HS-5 (cell line): ENCODE measurements around the gene PSAP.

ENCODE experiments used
- DNase-seq: peaks from one replicate; pipeline ENCODE4 v3.0.0-alpha.2; 2012; ENCODE audit warnings: low read depth

PSAP gene

GRCh38 chr10:71825217-71825616 is 25.8 kb downstream of the PSAP start:
- no peak for DNase-seq

DNA sequence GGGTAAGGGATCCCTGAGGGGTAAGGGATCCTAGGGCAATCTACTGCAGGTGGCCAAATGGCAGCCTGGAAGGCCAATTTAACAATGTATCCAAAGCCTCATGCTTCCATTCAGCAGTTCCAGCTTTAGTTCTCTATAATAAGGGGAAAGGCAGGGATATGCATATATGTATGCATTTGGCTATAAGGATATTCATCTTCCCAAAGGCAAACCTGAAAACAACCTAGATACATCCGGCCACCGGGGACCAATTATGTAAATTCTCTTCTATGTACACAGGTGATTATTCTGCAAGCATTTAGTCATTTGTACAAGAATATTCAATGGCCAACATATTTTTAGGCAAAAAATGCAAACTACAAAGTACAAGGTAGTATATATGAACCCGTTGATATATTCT is 26.7 kb downstream of the PSAP start:
- no peak for DNase-seq

- no peak for DNase-seq
These were observed 27.7 kb downstream of the PSAP start for GRCh38 chr10:71823356-71823755.

- no peak for DNase-seq
These were observed 28.9 kb downstream of the PSAP start for GRCh38 chr10:71821909-71822763.

DNA sequence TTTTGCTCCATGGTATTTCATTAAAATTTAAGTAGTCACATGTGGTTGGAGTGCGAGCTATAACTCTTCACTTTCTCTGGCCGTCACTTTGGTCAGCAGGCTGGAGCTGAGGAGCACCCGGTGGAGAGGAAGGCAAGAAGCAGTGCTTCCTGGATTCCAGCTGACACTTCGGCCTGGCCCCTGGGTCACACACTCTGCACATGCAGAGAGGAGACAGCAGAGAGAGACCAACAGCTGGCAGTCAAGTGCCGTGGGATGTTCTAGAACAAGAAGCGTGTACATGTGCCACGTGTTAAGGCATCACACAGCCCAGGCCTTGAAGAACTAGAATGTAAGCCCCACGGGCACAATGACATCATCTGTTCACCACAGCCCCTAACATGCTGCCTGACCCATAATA is 30.1 kb downstream of the PSAP start:
- no peak for DNase-seq

GRCh38 chr10:71819985-71820384 is 31.1 kb downstream of the PSAP start:
- no peak for DNase-seq

GRCh38 chr10:71819441-71819861 is 31.6 kb downstream of the PSAP start:
- no peak for DNase-seq

DNA sequence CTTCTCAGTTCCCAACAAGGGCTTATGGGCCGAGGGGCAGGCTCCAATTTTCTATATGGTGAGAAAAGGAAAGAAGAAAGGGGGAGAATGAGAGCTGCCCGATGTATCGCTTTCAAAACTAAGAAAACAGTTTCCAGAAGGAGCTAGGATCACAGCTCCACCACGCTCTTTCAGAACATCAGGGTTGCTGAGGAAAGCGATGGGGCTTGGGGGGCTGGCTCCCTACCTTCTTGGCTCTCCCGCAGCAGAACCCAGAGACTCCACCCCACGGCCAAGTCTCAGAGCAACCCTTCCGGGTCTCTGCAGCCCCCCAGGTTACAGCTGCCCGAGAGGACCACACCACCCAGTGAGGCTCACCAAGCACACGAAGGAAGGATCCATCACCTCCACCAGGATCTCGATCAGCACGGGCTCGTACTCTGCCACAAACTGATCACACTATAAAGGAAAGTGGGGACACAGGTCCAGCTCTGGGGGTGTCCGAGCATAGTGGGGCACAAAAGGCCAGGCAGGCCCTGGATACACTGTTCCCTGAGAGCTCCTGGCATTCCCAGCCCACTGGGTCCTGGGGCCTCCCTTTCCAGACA is 32.3 kb downstream of the PSAP start:
- DNase-seq = no peak

DNA sequence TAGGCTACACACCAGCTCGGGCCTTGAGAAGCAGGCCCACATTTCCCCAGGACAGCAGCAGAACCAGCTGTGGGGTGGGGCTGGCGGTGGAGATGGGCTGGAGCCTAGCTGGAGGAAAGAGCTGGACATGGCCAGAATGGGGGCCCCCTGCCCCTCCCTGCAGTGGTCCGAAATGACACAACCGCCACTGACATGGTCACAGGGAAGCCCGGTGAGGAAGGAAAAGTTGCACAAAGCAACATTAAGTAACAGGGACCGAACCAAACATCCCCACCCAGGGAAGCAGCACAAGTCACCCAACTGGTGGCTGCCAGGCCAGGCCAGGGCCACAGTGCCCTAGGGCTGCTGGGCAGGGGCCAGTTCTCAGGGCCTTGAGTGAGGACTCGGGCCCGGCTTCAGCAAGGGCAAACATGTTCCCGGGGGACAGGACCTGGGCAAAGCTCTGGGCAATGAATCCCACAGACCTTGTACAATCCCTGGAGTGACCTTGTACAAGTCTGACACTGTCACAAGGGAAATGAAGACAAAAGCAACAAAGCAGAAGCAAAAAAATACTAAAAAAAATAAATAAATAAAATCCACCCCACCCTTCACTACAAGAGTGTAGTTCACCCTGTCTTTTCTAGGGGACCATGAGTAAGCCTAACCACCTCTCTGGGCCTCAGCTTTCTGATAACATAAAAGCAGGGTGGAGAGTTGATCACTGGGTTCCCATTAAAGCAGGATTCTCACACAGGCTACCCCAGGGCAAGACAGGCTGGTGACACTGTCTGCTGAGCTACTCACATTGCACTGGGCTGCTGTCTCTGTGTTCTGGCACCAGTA is 33.0 kb downstream of the PSAP start:
- no peak for DNase-seq

DNA sequence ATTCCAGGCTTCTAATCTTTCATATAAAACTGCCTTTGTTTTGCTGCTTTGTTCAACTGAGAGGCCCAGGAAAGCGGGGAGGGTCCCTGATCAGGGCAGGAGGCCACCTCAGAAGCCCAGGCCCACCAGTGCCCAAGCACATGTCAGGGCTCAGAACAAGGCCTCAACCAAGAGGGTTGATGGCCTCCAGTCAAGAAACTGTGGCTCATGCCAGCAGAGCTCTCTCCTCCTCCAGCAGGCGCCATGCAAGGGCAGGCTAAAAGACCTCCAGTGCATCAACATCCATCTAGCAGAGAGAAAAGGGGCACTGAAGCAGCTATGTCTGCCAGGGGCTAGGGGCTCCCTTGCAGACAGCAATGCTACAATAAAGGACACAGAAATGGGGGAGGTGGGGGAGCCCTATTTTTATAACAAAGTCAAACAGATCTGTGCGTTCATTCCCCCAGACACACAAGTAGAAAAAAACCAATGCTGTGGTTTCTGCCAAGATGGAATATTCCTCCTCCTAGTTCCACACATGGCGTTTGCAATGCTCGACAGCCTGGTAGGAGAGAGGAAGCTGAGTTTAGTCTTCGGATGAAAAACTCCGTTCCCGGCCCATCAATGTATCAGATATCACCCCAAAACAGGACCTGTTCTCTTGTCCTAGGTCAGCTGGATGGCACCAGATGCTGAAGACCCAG is 34.0 kb downstream of the PSAP start:
- DNase-seq = no peak

- no peak for DNase-seq
These were observed 34.6 kb downstream of the PSAP start for GRCh38 chr10:71816421-71816851.

GRCh38 chr10:71815515-71816130 is 35.4 kb downstream of the PSAP start:
- no peak for DNase-seq

GRCh38 chr10:71814922-71815411 is 36.1 kb downstream of the PSAP start:
- no peak for DNase-seq

DNA sequence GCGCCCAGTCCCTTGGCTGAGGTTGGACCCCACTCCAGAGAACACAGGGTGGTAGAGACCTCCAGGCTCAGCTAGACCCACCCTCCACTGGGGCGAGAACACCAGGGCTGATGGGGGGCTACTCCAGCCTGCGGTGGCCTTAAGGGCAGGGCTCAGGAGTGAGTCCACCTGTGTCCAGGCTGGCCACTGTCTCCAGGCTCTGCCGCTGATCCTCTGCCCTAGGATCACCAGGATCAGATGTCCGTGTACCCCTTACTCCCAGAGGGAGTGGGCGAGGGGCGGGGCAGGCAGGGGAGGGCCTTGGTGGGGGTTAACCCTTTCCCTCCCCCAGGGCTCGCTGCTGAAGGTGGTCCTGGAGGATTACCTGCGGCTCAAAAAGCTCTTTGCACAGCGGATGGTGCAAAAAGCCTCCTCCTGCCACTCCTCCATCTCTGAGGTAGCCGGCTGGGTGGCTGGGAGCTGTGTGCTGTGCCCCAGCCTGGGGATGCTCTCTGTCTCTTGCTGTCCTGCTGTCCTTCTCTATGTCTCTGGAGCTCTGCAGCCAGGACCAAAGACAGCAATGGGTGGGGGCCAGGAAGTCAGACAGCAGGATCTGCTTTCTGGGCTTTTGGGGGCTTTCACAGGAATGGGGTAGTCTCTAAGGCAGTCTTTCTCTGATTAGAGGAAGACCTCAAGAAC is 38.0 kb downstream of the PSAP start:
- DNase-seq = no peak

DNA sequence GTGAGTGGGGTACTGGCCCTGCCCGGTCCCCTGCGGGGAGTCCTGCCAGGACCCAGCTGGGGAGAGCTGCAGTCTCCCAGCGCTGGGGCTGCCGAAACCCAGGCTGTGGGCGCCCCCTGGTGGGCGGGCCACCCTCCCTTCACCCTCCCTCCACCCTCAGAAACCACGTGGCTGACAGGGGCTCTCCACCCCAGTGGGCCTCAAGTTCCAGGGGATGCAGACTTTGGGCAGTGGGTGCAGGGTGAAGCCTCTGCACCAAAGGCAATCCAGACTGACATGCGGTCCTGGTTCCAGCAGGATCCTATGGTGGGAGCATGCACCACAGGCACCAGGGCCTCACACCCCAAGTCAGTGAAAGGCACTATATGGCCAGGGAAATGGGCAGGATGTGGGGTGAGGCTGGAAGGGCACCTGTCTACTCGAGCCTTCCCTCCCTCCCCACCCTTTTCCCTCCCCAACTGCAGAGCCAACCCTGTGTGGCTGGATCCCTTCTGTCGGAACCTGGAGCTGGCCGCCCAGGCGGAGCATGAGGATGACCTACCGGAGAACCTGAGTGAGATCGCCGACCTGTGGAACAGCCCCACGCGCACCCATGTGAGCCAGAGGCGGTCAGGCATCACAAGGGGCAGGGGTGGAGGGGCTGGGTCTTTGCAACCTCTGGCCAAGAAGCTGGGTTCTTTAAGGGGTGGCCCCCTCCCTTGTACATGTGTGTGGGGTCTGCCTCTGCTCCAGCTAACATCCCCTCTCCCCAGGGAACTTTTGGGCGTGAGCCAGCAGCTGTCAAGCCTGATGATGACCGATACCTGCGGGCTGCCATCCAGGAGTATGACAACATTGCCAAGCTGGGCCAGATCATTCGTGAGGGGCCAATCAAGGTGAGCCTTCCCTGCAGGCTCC is 38.8 kb downstream of the PSAP start:
- no peak for DNase-seq

DNA sequence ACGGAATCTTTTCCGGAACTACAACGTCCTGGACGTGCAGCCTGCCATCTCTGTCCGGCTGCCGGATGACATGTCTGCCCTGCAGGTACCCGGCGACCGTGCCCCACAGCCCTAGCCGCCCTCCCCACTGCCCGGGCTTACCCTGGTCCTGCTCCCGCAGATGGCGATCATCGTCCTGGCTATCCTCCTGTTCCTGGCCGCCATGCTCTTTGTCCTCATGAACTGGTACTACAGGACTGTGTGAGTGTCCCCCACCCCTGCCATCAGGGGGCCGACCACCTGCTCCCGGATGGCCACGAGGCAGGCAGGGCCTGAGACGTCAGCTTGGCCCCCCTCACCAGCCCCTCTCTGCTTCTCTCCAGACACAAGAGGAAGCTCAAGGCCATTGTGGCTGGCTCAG is 39.7 kb downstream of the PSAP start:
- DNase-seq = no peak

DNA sequence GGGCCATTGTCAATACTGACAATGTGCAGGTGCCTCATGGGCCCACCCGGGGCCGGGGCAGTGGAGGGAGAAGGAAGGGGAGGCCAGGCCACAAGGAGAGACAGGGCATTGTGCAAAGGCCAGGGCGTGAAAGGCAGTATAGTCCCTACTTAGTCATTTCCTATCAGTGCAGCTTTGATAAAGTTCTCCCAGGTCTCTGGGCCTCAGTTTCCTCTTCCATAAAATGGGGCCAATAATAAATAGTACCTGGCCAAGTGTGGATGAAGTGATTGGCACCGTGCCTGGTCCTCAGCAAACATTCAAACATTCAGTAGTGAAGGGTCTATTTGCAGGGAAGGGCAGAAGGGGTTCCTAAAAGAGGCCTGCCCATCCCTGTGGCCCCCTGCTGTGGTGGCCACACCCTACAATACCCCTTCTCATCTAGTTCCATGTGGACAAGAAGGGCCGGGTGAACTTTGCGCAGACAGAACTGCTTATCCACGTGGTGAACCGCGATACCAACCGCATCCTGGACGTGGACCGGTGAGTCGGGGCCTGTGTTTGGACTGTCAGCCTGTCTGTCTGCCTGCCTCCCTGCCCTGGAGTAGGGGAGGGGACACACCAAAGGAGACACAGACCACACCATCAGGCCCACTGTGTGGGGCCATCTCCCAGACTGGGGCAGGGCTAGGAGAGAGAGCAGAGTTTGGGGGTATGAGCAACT is 40.9 kb downstream of the PSAP start:
- DNase-seq = no peak

DNA sequence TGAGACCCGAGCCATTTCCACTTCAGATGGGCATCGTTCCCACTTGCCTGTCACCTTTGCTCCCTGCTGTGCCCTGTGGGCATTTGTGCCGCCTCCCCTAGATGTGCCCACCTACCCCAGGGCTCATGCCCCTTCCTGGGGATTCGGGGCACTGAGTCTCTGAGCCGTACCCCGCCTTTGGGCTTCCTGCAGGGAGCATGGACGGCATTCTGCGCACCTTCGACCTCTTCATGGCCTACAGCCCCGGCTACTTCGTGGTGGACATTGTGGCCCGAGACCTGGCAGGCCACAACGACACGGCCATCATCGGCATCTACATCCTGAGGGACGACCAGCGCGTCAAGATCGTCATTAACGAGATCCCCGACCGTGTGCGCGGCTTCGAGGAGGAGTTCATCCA is 41.4 kb downstream of the PSAP start:
- no peak for DNase-seq
